Measurements from ENCODE around the gene SLC25A29. TPM values are rescaled to one million over a fixed set of nuclear protein-coding genes. Genes with fewer than 3 reads are reported as not detected.

SLC25A29 gene
- total RNA-seq, 4 donors from 2014 or later, result 92.2 to 276 (median 173) TPM

GRCh38 chr14:100340423-100340813 lies 34.2 kb upstream of the SLC25A29 start:
- TF ChIP-seq POLR2A (IDR thresholded peaks at IDR 0.05), result no peak
- no peak for TF ChIP-seq CTCF (IDR thresholded peaks at IDR 0.05)
- Histone ChIP-seq H3K27ac (peak overlapping the region; percentile 71 to 93 (median 81)), H3K36me3 (peaks cover 0 to 55% (median 0%) of the 10 kb centered on the region in 3 donors), H3K27me3 (no peaks in the 10 kb centered on the region), H3K9me3 (no peaks in the 10 kb centered on the region), H3K4me1 (peaks cover 0 to 39% (median 19%) of the 10 kb centered on the region in 4 donors), H3K4me3 (no peak overlapping the region)
- no peak for DNase-seq (ENCODE audit: low spot score in 2 of 2)
- WGBS, 2 donors, result 82% methylated on average over 6 of the region's 6 CpGs

- Histone ChIP-seq H3K4me1 (peaks cover 0 to 39% (median 19%) of the 10 kb centered on the region in 4 donors), H3K36me3 (peaks cover 0 to 61% (median 1%) of the 10 kb centered on the region in 3 donors), H3K9me3 (no peaks in the 10 kb centered on the region), H3K4me3 (no peak overlapping the region), H3K27me3 (no peaks in the 10 kb centered on the region), H3K27ac (peak overlapping the region; percentile 71 to 93 (median 81))
- TF ChIP-seq EP300 (IDR thresholded peaks at IDR 0.05), result no peak
- TF ChIP-seq CTCF (IDR thresholded peaks at IDR 0.05), result no peak
- no peak for TF ChIP-seq POLR2A (IDR thresholded peaks at IDR 0.05)
- DNase-seq (ENCODE audit: low spot score in 2 of 2), result no peak
- 81 to 83% methylated on average over 6 of the region's 6 CpGs for WGBS, 2 donors
Measured at GRCh38 chr14:100339766-100340422, 33.6 kb upstream of the SLC25A29 start.

- TF ChIP-seq EP300 (IDR thresholded peaks at IDR 0.05), result no peak
- no peak for TF ChIP-seq CTCF (IDR thresholded peaks at IDR 0.05)
- TF ChIP-seq POLR2A (IDR thresholded peaks at IDR 0.05), result no peak
- Histone ChIP-seq H3K9me3 (no peaks in the 10 kb centered on the region), H3K36me3 (peaks cover 0 to 78% (median 9%) of the 10 kb centered on the region in 3 donors), H3K4me3 (no peak overlapping the region), H3K27me3 (no peaks in the 10 kb centered on the region), H3K27ac (no peak overlapping the region), H3K4me1 (peaks cover 0 to 24% (median 12%) of the 10 kb centered on the region in 4 donors)
- WGBS, 2 donors, result 92 to 94% methylated on average over 18 of the region's 18 CpGs
- DNase-seq (ENCODE audit: low spot score in 2 of 2), result no peak
Measured at GRCh38 chr14:100336618-100337530, 30.6 kb upstream of the SLC25A29 start.

GRCh38 chr14:100334904-100335303 lies 28.7 kb upstream of the SLC25A29 start:
- TF ChIP-seq EP300 (IDR thresholded peaks at IDR 0.05) (no peak), CTCF (IDR thresholded peaks at IDR 0.05) (no peak), POLR2A (IDR thresholded peaks at IDR 0.05) (no peak)
- no peak for DNase-seq (ENCODE audit: low spot score in 2 of 2)
- Histone ChIP-seq H3K9me3 (no peaks in the 10 kb centered on the region), H3K27me3 (no peaks in the 10 kb centered on the region), H3K4me1 (peaks cover 0 to 5% (median under 1%) of the 10 kb centered on the region in 4 donors), H3K4me3 (no peak overlapping the region), H3K27ac (no peak overlapping the region), H3K36me3 (peaks cover 0 to 79% (median 9%) of the 10 kb centered on the region in 3 donors)
- 80 to 91% methylated on average over 12 of the region's 12 CpGs for WGBS, 2 donors

- Histone ChIP-seq H3K27me3 (no peaks in the 10 kb centered on the region), H3K4me1 (no peaks in the 10 kb centered on the region), H3K27ac (no peak overlapping the region), H3K9me3 (no peaks in the 10 kb centered on the region), H3K36me3 (peaks cover 0 to 74% (median 9%) of the 10 kb centered on the region in 3 donors), H3K4me3 (no peak overlapping the region)
- no peak for TF ChIP-seq EP300 (IDR thresholded peaks at IDR 0.05)
- no peak for TF ChIP-seq CTCF (IDR thresholded peaks at IDR 0.05)
- no peak for TF ChIP-seq POLR2A (IDR thresholded peaks at IDR 0.05)
- WGBS, 2 donors, result 56 to 68% methylated on average over 7 of the region's 7 CpGs
- DNase-seq (ENCODE audit: low spot score in 2 of 2), result no peak
Measured at GRCh38 chr14:100333827-100334226, 27.6 kb upstream of the SLC25A29 start.
